GM19463 (cell line): Measurements from ENCODE around the gene ADD2.

ENCODE experiments used
- ATAC-seq: cut with Tn5 transposase; IDR thresholded peaks from one replicate; pipeline ENCODE4 v1.9.1; 2021; ENCODE audit warnings: mild to moderate bottlenecking, moderate library complexity; ENCODE audit not compliant: unreplicated experiment

The ADD2 gene

GRCh38 chr2:70707706-70708105 lies 60.3 kb downstream of the ADD2 start:
- ATAC-seq = no peak

- ATAC-seq = no peak
Observed at GRCh38 chr2:70706026-70706795, 61.8 kb downstream of the ADD2 start.

- no peak for ATAC-seq
Observed at GRCh38 chr2:70705160-70705850, 62.7 kb downstream of the ADD2 start.

GRCh38 chr2:70703900-70704549 lies 64.0 kb downstream of the ADD2 start:
- ATAC-seq = no peak

GRCh38 chr2:70702711-70703395 lies 65.1 kb downstream of the ADD2 start:
- no peak for ATAC-seq

GRCh38 chr2:70698847-70699246 lies 69.2 kb downstream of the ADD2 start:
- no peak for ATAC-seq

- no peak for ATAC-seq
Observed at GRCh38 chr2:70697603-70698383, 70.2 kb downstream of the ADD2 start.

- no peak for ATAC-seq
Observed at GRCh38 chr2:70696142-70696541, 71.9 kb downstream of the ADD2 start.

- no peak for ATAC-seq
Observed at GRCh38 chr2:70692256-70692655, 75.7 kb downstream of the ADD2 start.

GRCh38 chr2:70691497-70692140 lies 76.4 kb downstream of the ADD2 start:
- ATAC-seq = no peak

GRCh38 chr2:70690846-70691245 lies 77.2 kb downstream of the ADD2 start:
- no peak for ATAC-seq

GRCh38 chr2:70688427-70688826 lies 79.6 kb downstream of the ADD2 start:
- ATAC-seq = no peak

- ATAC-seq = no peak
Observed at GRCh38 chr2:70687461-70687795, 80.6 kb downstream of the ADD2 start.

- ATAC-seq = peak; percentile 73
Observed at GRCh38 chr2:70686577-70687460, 81.2 kb downstream of the ADD2 start.

GRCh38 chr2:70685771-70686171 lies 82.2 kb downstream of the ADD2 start:
- ATAC-seq = no peak

- no peak for ATAC-seq
Observed at GRCh38 chr2:70684846-70685622, 83.0 kb downstream of the ADD2 start.

- no peak for ATAC-seq
Observed at GRCh38 chr2:70683455-70683854, 84.5 kb downstream of the ADD2 start.

GRCh38 chr2:70680735-70681134 lies 87.3 kb downstream of the ADD2 start:
- ATAC-seq = no peak
